H1 (cell line): ENCODE measurements around the gene UBE2E2. TPM values are rescaled to one million over a fixed set of nuclear protein-coding genes. Genes with fewer than 3 reads are reported as not detected.

Experiments
- CTCF ChIA-PET: fragments of 300-600 bp; sonication (Branson Sonifier 250); formaldehyde crosslinking; loops from one replicate; lab custom pipeline; 2021; ENCODE audit not compliant: partially characterized antibody; lab: Charles Lee
- POLR2A ChIA-PET: fragments of 300-600 bp; sonication (Branson Sonifier 250); formaldehyde crosslinking; loops from one replicate; lab custom pipeline; 2021; ENCODE audit warnings: inconsistent platforms; ENCODE audit not compliant: partially characterized antibody; lab: Charles Lee
- DNase-seq, 2 experiments: peaks; one replicate each; pipeline versions ENCODE4 v3.0.0 to v3.0.0-alpha.2; 2010 to 2022; ENCODE audit warnings: low spot score in 2 of 2, low read depth in 1 of 2, mixed read lengths in 1 of 2
- FAIRE-seq: peaks from 2 replicates; lab custom pipeline; 2011; peaks lifted over from hg19 to GRCh38; lab: Jason Lieb, UNC
- H2AFZ ChIP-seq: 2 replicates; pipeline ENCODE4 v1.8.1; 2012; ENCODE audit warnings: low read length, inconsistent platforms
- H2AK5ac ChIP-seq: 2 replicates; pipeline ENCODE4 v1.6.1; 2013; ENCODE audit warnings: low read depth, low read length
- H2BK120ac ChIP-seq: replicated peaks from 2 replicates; pipeline ENCODE3; 2013; ENCODE audit warnings: low read depth, low read length, inconsistent platforms
- H2BK12ac ChIP-seq: 2 replicates; pipeline ENCODE4 v1.6.1; 2013; ENCODE audit warnings: low read depth, low read length
- H2BK15ac ChIP-seq: 2 replicates; pipeline ENCODE4 v1.6.1; 2013; ENCODE audit warnings: low read length
- H2BK20ac ChIP-seq: 2 replicates; pipeline ENCODE4 v1.6.1; 2013; ENCODE audit warnings: low read length
- H2BK5ac ChIP-seq: 2 replicates; pipeline ENCODE4 v1.6.1; 2013; ENCODE audit warnings: low read depth, low read length
- H3K14ac ChIP-seq: 2 replicates; pipeline ENCODE4 v1.6.1; 2013; ENCODE audit warnings: inconsistent platforms; ENCODE audit not compliant: insufficient read length
- H3K18ac ChIP-seq: 2 replicates; pipeline ENCODE4 v1.6.1; 2013; ENCODE audit warnings: low read length; ENCODE audit errors: extremely low read depth
- H3K23ac ChIP-seq: 2 replicates; pipeline ENCODE4 v1.6.1; 2013; ENCODE audit warnings: inconsistent platforms; ENCODE audit not compliant: insufficient read length
- H3K23me2 ChIP-seq: 2 replicates; pipeline ENCODE4 v1.6.1; 2013; ENCODE audit warnings: low read depth, low read length
- H3K27ac ChIP-seq: 2 replicates; pipeline ENCODE4 v1.6.1; 2011; ENCODE audit warnings: low read depth, low read length, inconsistent platforms
- H3K27me3 ChIP-seq, 4 experiments: replicated peaks in 1 of 4; 1 replicate in 1 of 4; 2 replicates in 3 of 4; pipeline versions ENCODE4 v1.6.1 to v1.8.1; 2011 to 2013; ENCODE audit warnings: low read length in 3 of 4, mild to moderate bottlenecking in 3 of 4, inconsistent platforms in 2 of 4, mixed read lengths in 2 of 4, moderate library complexity in 1 of 4; ENCODE audit not compliant: control insufficient read depth in 3 of 4, insufficient read depth in 3 of 4; ENCODE audit errors: extremely low read depth in 1 of 4
- H3K36me3 ChIP-seq, 4 experiments: 2 replicates each; pipeline versions ENCODE4 v1.6.1 to v1.8.1; 2011 to 2013; ENCODE audit warnings: mild to moderate bottlenecking in 4 of 4, low read length in 3 of 4, moderate library complexity in 2 of 4, control low read depth in 1 of 4, inconsistent platforms in 1 of 4; ENCODE audit not compliant: insufficient read depth in 4 of 4, control insufficient read depth in 2 of 4
- H3K4ac ChIP-seq: replicated peaks from 2 replicates; pipeline ENCODE3; 2013; ENCODE audit warnings: low read length, low read depth, mixed read lengths, inconsistent platforms; ENCODE audit not compliant: insufficient read length
- H3K4me1 ChIP-seq, 4 experiments: replicated peaks in 1 of 4; 1 replicate in 1 of 4; 2 replicates in 3 of 4; pipeline versions ENCODE4 v1.6.1 to v1.8.1; 2011 to 2013; ENCODE audit warnings: low read length in 3 of 4, inconsistent platforms in 2 of 4, mixed read lengths in 1 of 4; ENCODE audit not compliant: insufficient read depth in 4 of 4, control insufficient read depth in 3 of 4
- H3K4me2 ChIP-seq, 2 experiments: 2 replicates each; pipeline versions ENCODE4 v1.6.1 to v1.8.1; 2011 to 2013; ENCODE audit warnings: low read depth in 2 of 2, low read length in 2 of 2, control low read depth in 1 of 2, inconsistent platforms in 1 of 2, mild to moderate bottlenecking in 1 of 2; ENCODE audit not compliant: insufficient read depth in 1 of 2
- H3K4me3 ChIP-seq, 4 experiments: fragments of 200-600, 300-600 bp in 1 of 4; sonication (generic), shearing (Covaris generic), sonication (Bioruptor Twin) in 1 of 4; 2 replicates each; pipeline versions ENCODE4 v1.5.1 to v1.8.1; 2011 to 2016; ENCODE audit warnings: low read length in 4 of 4, low read depth in 3 of 4, control low read depth in 2 of 4, inconsistent platforms in 2 of 4, mild to moderate bottlenecking in 2 of 4, mixed read lengths in 1 of 4, moderate library complexity in 1 of 4; ENCODE audit not compliant: insufficient read depth in 2 of 4; ENCODE audit errors: extremely low read depth in 1 of 4
- H3K56ac ChIP-seq: replicated peaks from 2 replicates; pipeline ENCODE3; 2013; ENCODE audit warnings: low read depth, mild to moderate bottlenecking, mixed read lengths, low read length, inconsistent platforms; ENCODE audit not compliant: insufficient read length
- H3K79me1 ChIP-seq: 2 replicates; pipeline ENCODE4 v1.6.1; 2013; ENCODE audit warnings: low read depth, low read length, control low read depth
- H3K79me2 ChIP-seq, 2 experiments: 2 replicates each; pipeline versions ENCODE4 v1.6.1 to v1.8.1; 2012 to 2013; ENCODE audit warnings: low read length in 2 of 2, mild to moderate bottlenecking in 2 of 2, inconsistent platforms in 1 of 2; ENCODE audit not compliant: insufficient read depth in 2 of 2, control insufficient read depth in 1 of 2
- H3K9ac ChIP-seq, 4 experiments: replicated peaks in 1 of 4; 1 replicate in 1 of 4; 2 replicates in 3 of 4; pipeline versions ENCODE4 v1.6.1 to v1.8.1; 2011 to 2013; ENCODE audit warnings: low read depth in 3 of 4, low read length in 3 of 4, control low read depth in 2 of 4, mild to moderate bottlenecking in 2 of 4, moderate library complexity in 2 of 4, inconsistent platforms in 1 of 4; ENCODE audit errors: extremely low read depth in 1 of 4
- H3K9me3 ChIP-seq, 2 experiments: 2 replicates each; pipeline versions ENCODE4 v1.6.1 to v1.8.1; 2012 to 2013; ENCODE audit warnings: mild to moderate bottlenecking in 2 of 2, moderate library complexity in 2 of 2, control low read depth in 1 of 2, inconsistent platforms in 1 of 2, low read depth in 1 of 2, low read length in 1 of 2, mixed read lengths in 1 of 2; ENCODE audit not compliant: insufficient read depth in 2 of 2
- H4K20me1 ChIP-seq, 2 experiments: replicated peaks in 1 of 2; 2 replicates each; pipeline versions ENCODE3 to v1.8.1; 2011 to 2013; ENCODE audit warnings: inconsistent platforms in 2 of 2, low read length in 2 of 2, mild to moderate bottlenecking in 1 of 2; ENCODE audit not compliant: insufficient read depth in 2 of 2, control insufficient read depth in 1 of 2
- H4K5ac ChIP-seq: 2 replicates; pipeline ENCODE4 v1.6.1; 2013; ENCODE audit warnings: low read length, low read depth, mixed read lengths, inconsistent platforms; ENCODE audit not compliant: insufficient read length
- H4K8ac ChIP-seq: 2 replicates; pipeline ENCODE4 v1.8.0; 2013; ENCODE audit warnings: mild to moderate bottlenecking, moderate library complexity, low read length, inconsistent platforms; ENCODE audit not compliant: insufficient read depth; ENCODE audit errors: extremely low read depth
- H4K91ac ChIP-seq: replicated peaks from 2 replicates; pipeline ENCODE3; 2013; ENCODE audit warnings: low read length, mixed read lengths, inconsistent platforms; ENCODE audit not compliant: insufficient read length
- BACH1 ChIP-seq: IDR thresholded peaks from 2 replicates; pipeline ENCODE4 v1.6.1; 2012; ENCODE audit warnings: low read length, improper control_type of control experiment
- BCL11A ChIP-seq, 2 experiments: IDR thresholded peaks; one replicate each; pipeline ENCODE4 v1.6.1; 2011; ENCODE audit warnings: low read depth in 2 of 2, low read length in 2 of 2, mild to moderate bottlenecking in 2 of 2
- BRCA1 ChIP-seq: IDR thresholded peaks from 2 replicates; pipeline ENCODE4 v1.6.1; 2012; ENCODE audit warnings: low read depth, low read length, improper control_type of control experiment
- CHD2 ChIP-seq: IDR thresholded peaks from 2 replicates; pipeline ENCODE4 v1.6.1; 2012; ENCODE audit warnings: low read length, improper control_type of control experiment
- CREB1 ChIP-seq: IDR thresholded peaks from 2 replicates; pipeline ENCODE4 v1.6.1; 2012; ENCODE audit warnings: inconsistent platforms
- HDAC2 ChIP-seq, 2 experiments: fragments of 300-600 bp in 1 of 2; sonication (generic) in 1 of 2; IDR thresholded peaks; 2 replicates each; pipeline ENCODE4 v1.6.1; 2011 to 2012; ENCODE audit warnings: low read depth in 2 of 2, low read length in 2 of 2, mild to moderate bottlenecking in 2 of 2, moderate library complexity in 2 of 2, borderline replicate concordance in 1 of 2, inconsistent platforms in 1 of 2
- KDM4A ChIP-seq: IDR thresholded peaks from one replicate; pipeline ENCODE4 v1.7.1; 2012; ENCODE audit warnings: low read depth, mild to moderate bottlenecking, moderate library complexity, low read length, inconsistent platforms; ENCODE audit not compliant: severe bottlenecking
- NANOG ChIP-seq: IDR thresholded peaks from 2 replicates; pipeline ENCODE4 v1.6.1; 2011; ENCODE audit warnings: low read length, low read depth, mild to moderate bottlenecking, inconsistent platforms; ENCODE audit not compliant: insufficient read depth, poor library complexity, severe bottlenecking
- POLR2A ChIP-seq, 2 experiments: IDR thresholded peaks; 1 replicate in 1 of 2; 2 replicates in 1 of 2; pipeline ENCODE4 v1.6.1; 2011; ENCODE audit warnings: low read depth in 2 of 2, low read length in 2 of 2, mild to moderate bottlenecking in 2 of 2; ENCODE audit errors: control extremely low read depth in 1 of 2
- POLR2AphosphoS5 ChIP-seq: IDR thresholded peaks from 2 replicates; pipeline ENCODE4 v1.6.1; 2011; ENCODE audit warnings: low read depth, low read length
- RAD21 ChIP-seq, 2 experiments: IDR thresholded peaks in 1 of 2; conservative IDR thresholded peaks in 1 of 2; 2 replicates each; pipeline ENCODE4 v1.6.1; 2011; ENCODE audit warnings: low read depth in 2 of 2, low read length in 2 of 2, improper control_type of control experiment in 1 of 2, inconsistent platforms in 1 of 2, mild to moderate bottlenecking in 1 of 2, moderate library complexity in 1 of 2
- RFX5 ChIP-seq: IDR thresholded peaks from 2 replicates; pipeline ENCODE4 v1.6.1; 2011; ENCODE audit warnings: low read depth, low read length, improper control_type of control experiment, borderline replicate concordance
- SP2 ChIP-seq: IDR thresholded peaks from 2 replicates; pipeline ENCODE4 v1.6.1; 2012; ENCODE audit warnings: mild to moderate bottlenecking, low read length, inconsistent platforms
- YY1 ChIP-seq: IDR thresholded peaks from 2 replicates; pipeline ENCODE4 v1.6.1; 2011; ENCODE audit warnings: low read depth, mild to moderate bottlenecking, low read length
- ZNF274 ChIP-seq: IDR thresholded peaks from 2 replicates; pipeline ENCODE4 v1.7.0; 2012; ENCODE audit warnings: low read length, borderline replicate concordance; ENCODE audit errors: extremely low read depth
- whole genome bisulfite sequencing, 2 experiments: shearing (Covaris generic) in 1 of 2; methylation state at CpG; one replicate each; pipeline versions ENCODE4 v1.1.6 to v1.1.7; 2013 to 2015; ENCODE audit warnings: low lambda C conversion rate in 2 of 2, mixed read lengths in 2 of 2, inconsistent platforms in 1 of 2, low coverage in 1 of 2, missing lambda C conversion rate in 1 of 2; ENCODE audit not compliant: insufficient replicate concordance in 2 of 2, insufficient coverage in 1 of 2, insufficient read length in 1 of 2; ENCODE audit errors: extremely low coverage in 1 of 2, missing lambda C conversion rate in 1 of 2; 5-methylcytosine and 5-hydroxymethylcytosine counted together
- polyA plus RNA-seq, 7 experiments: library from polyadenylated mRNA; depleted of rRNA in 3 of 7; stranded (reverse) in 5 of 7; unstranded in 2 of 7; fragments of >200 nt in 5 of 7; fragments of 200-250 nt in 2 of 7; gene quantifications; 1 replicate in 5 of 7; 2 replicates in 1 of 7; 4 replicates in 1 of 7; pipeline versions ENCODE4 v1.2.1 to v1.2.3, GENCODE V29; 2011 to 2013; ENCODE audit warnings: missing spikeins in 2 of 7, mixed read lengths in 2 of 7
- total RNA-seq: library from RNA; stranded (reverse); fragmentation: NEBNext Ultra II Directional; extraction: Animal tissue kit (Norgen Biotek cat#: 25700); gene quantifications from 2 replicates; pipeline ENCODE4 v1.2.1, GENCODE V29; 2021

The UBE2E2 gene
- total and polyA plus RNA-seq, 2 of the 8 experiments (the other 6 are each of a cell fraction or from before 2014, with no cell fraction given) = 57.6 to 70.6 TPM

DNA sequence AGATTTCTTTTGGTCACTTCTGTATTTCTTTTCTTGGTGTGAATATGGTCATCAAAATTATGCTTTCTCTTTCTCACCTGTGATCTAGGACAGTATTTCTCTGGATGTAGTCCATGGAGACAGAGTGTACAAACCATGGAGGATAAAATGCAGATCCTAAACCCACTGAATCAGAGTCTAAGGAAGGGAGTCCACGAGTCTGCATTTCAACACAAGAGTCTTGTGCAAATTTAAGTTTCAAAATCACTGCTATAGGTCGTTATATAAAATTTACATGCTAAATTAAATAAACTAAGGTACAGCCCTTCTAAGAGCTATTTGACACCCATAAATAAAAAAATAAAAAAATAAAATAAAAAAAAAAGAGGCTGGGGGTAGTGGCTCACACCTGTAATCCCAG lies 17.3 kb upstream of the UBE2E2 start:
- no peak overlapping the region for H3K56ac ChIP-seq
- H3K14ac ChIP-seq = no peak overlapping the region
- WGBS, 2 experiments = 88% methylated on average over 2 of the region's 2 CpGs; no CpG with 5 or more reads in 1 of the 2 experiments
- H3K36me3 ChIP-seq = no peaks in the 10 kb centered on the region
- no peak overlapping the region for H2BK5ac ChIP-seq
- H3K27me3 ChIP-seq = no peaks in the 10 kb centered on the region
- peaks cover 0 to 4% (median 0%) of the 10 kb centered on the region in 4 experiments; a peak in 1 of 7 replicates for H3K4me1 ChIP-seq
- H3K18ac ChIP-seq = no peak overlapping the region
- H3K4ac ChIP-seq = no peak overlapping the region
- H3K23ac ChIP-seq = no peak overlapping the region
- no peak overlapping the region for H2BK120ac ChIP-seq
- H3K4me2 ChIP-seq = no peak overlapping the region
- H3K27ac ChIP-seq = no peak overlapping the region
- H3K23me2 ChIP-seq = no peaks in the 10 kb centered on the region; the same call in 1 of the 2 replicates
- DNase-seq (no peak), FAIRE-seq (no peak)
- no peaks in the 10 kb centered on the region for H3K79me2 ChIP-seq
- no peak overlapping the region for H4K91ac ChIP-seq
- no peaks in the 10 kb centered on the region for H4K20me1 ChIP-seq
- H2AK5ac ChIP-seq = no peak overlapping the region
- H2BK20ac ChIP-seq = no peak overlapping the region
- no peak overlapping the region for H3K4me3 ChIP-seq
- POLR2A ChIA-PET = no interaction called here
- H4K5ac ChIP-seq = no peak overlapping the region
- H4K8ac ChIP-seq = no peak overlapping the region
- no peaks in the 10 kb centered on the region for H3K79me1 ChIP-seq
- H3K9ac ChIP-seq = no peak overlapping the region
- H2BK12ac ChIP-seq = no peak overlapping the region
- H2AFZ ChIP-seq = no peak overlapping the region
- H3K9me3 ChIP-seq = no peaks in the 10 kb centered on the region
- no peak overlapping the region for H2BK15ac ChIP-seq
- CTCF ChIA-PET = interaction anchor here (0.6 kb wide), 1 partner anchor 601 kb away, joined by 3 read pairs; no protein-coding TSS in a partner anchor
- TF ChIP-seq POLR2A (IDR thresholded peaks at IDR 0.05; ENCODE audit: control extremely low read depth in 1 of 2, low read depth in 2 of 2, low read length in 2 of 2) = no peak
- no peak for TF ChIP-seq RAD21 (IDR thresholded peaks at IDR 0.05 in 1 of 2, conservative IDR thresholded peaks at IDR 0.05 in 1 of 2; ENCODE audit: low read depth in 2 of 2, low read length in 2 of 2)
- TF ChIP-seq POLR2AphosphoS5 = no peak
- TF ChIP-seq BRCA1 = no peak
- TF ChIP-seq HDAC2 (IDR thresholded peaks at IDR 0.05; ENCODE audit: borderline replicate concordance in 1 of 2, low read depth in 2 of 2, low read length in 2 of 2) = no peak
- no peak for TF ChIP-seq RFX5
- TF ChIP-seq ZNF274 = no peak
- TF ChIP-seq SP2 = no peak
- TF ChIP-seq KDM4A = no peak
- no peak for TF ChIP-seq CREB1
- TF ChIP-seq YY1 = no peak
- no peak for TF ChIP-seq BCL11A (IDR thresholded peaks at IDR 0.05; ENCODE audit: low read depth in 2 of 2, low read length in 2 of 2)
- TF ChIP-seq NANOG = no peak
- TF ChIP-seq CHD2 = no peak
- no peak for TF ChIP-seq BACH1
